Upper lobe of left lung (tissue), 6 donors: ENCODE data around the gene TREM2. TPM values are rescaled to one million over a fixed set of nuclear protein-coding genes. Genes with fewer than 3 reads are reported as not detected.
A peak's percentile ranks its signal among the peaks of the same experiment; 100 is the strongest.

ENCODE experiments used
- ATAC-seq, 2 donors: fragments of 200-7000 bp; cut with Tn5 transposase; one replicate each; pipeline ENCODE4 v1.9.1; 2022; ENCODE audit warnings: mild to moderate bottlenecking in 2 of 2, moderate library complexity in 2 of 2; ENCODE audit not compliant: low FRiP score in 2 of 2
- DNase-seq, 2 donors: peaks; one replicate each; pipeline ENCODE4 v3.0.0-alpha.2; 2019 to 2020
- H3K27ac ChIP-seq, 4 donors: fragments of 200-600 bp; sonication (generic); one replicate each; pipeline ENCODE4 v1.5.1; 2016 to 2019
- H3K27me3 ChIP-seq, 4 donors: fragments of 200-600 bp; sonication (generic); one replicate each; pipeline ENCODE4 v1.5.1; 2017 to 2019
- H3K36me3 ChIP-seq, 4 donors: fragments of 200-600 bp; sonication (generic); one replicate each; pipeline ENCODE4 v1.5.1; 2016 to 2019
- H3K4me1 ChIP-seq, 4 donors: fragments of 200-600 bp; sonication (generic); one replicate each; pipeline ENCODE4 v1.5.1; 2018 to 2019
- H3K4me3 ChIP-seq, 4 donors: fragments of 200-600 bp; sonication (generic); one replicate each; pipeline ENCODE4 v1.5.1; 2017 to 2019; ENCODE audit warnings: mild to moderate bottlenecking in 2 of 4, moderate library complexity in 1 of 4
- H3K9me3 ChIP-seq, 4 donors: fragments of 200-600 bp; sonication (generic); one replicate each; pipeline ENCODE4 v1.5.1; 2018 to 2019
- EP300 ChIP-seq, 4 donors: sonication (generic); formaldehyde crosslinking; IDR thresholded peaks; one replicate each; pipeline ENCODE4 v1.5.1; 2017; ENCODE audit warnings: antibody characterized with exemption in 4 of 4, control low read depth in 2 of 4
- POLR2A ChIP-seq, 4 donors: fragments of 450-650 bp; IDR thresholded peaks; one replicate each; pipeline ENCODE4 v1.5.1; 2016 to 2017; ENCODE audit warnings: antibody characterized with exemption in 4 of 4, mild to moderate bottlenecking in 2 of 4
- POLR2AphosphoS5 ChIP-seq, 2 donors: sonication (generic); formaldehyde crosslinking; IDR thresholded peaks; one replicate each; pipeline ENCODE4 v1.5.1; 2017; ENCODE audit warnings: antibody characterized with exemption in 2 of 2
- WGBS, 2 donors: methylation state at CpG; one replicate each; pipeline ENCODE4 v1.1.5; 2017 to 2018; 5-methylcytosine and 5-hydroxymethylcytosine counted together
- total RNA-seq, 6 donors: library from RNA; depleted of rRNA in 4 of 6; stranded (reverse); fragments of >200 nt in 4 of 6; gene quantifications; one replicate each; pipeline versions ENCODE4 v1.1.0 to v1.2.1, GENCODE V29; 2016 to 2021
- TF ChIP-seq, protein P1 (sequence below), 6 experiments: fragments of 450-650 bp in 4 of 6; fragments of 200-600 bp in 2 of 6; sonication (generic) in 2 of 6; IDR thresholded peaks; one replicate each; pipeline ENCODE4 v1.5.1; 2016 to 2019; ENCODE audit warnings: antibody characterized with exemption in 6 of 6
- donor health status: DM: no; HTN: no; CAD: no; lungs with moderate emphysema.
- donor health status: DM: no; HTN: yes; CAD: no; lungs with severe emphysema.

TREM2 gene
- total RNA-seq, 6 donors from 2014 or later, result 6.5 to 66.6 (median 41.0) TPM

DNA sequence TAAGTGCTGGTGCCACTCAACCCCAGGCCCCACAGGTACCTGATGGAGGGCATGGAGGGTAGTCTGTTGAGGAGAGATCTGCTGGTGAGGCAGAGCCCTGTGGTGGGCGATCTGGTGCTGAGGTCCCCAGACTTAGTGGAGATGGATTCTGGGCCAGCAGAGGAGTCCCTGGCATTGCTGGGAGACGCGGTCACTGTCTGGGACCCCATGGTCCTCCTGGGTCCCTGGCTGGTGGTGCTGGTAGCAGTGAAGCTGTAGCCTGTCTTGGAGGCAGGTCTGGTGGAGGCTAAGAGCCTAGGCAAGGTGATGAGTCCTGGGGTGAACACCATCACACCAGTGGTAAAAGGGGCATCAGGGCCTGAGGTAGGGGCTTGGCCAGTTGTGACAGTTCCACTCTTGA, 31.5 kb upstream of the TREM2 start:
- ATAC-seq (no peak), DNase-seq (no peak)
- H3K9me3 ChIP-seq, result peaks cover 0 to 9% (median 5%) of the 10 kb centered on the region in 4 donors
- no peaks in the 10 kb centered on the region for H3K4me1 ChIP-seq
- no peaks in the 10 kb centered on the region for H3K27me3 ChIP-seq
- 98% methylated on average over 3 of the region's 3 CpGs; no CpG with 5 or more reads in 1 of the 2 donors for WGBS, 2 donors
- H3K27ac ChIP-seq, result no peak overlapping the region
- no peaks in the 10 kb centered on the region for H3K36me3 ChIP-seq
- TF ChIP-seq EP300 (IDR thresholded peaks at IDR 0.05) (no peak), POLR2AphosphoS5 (IDR thresholded peaks at IDR 0.05) (no peak), POLR2A (IDR thresholded peaks at IDR 0.05) (no peak)
- TF ChIP-seq, protein P1, sequence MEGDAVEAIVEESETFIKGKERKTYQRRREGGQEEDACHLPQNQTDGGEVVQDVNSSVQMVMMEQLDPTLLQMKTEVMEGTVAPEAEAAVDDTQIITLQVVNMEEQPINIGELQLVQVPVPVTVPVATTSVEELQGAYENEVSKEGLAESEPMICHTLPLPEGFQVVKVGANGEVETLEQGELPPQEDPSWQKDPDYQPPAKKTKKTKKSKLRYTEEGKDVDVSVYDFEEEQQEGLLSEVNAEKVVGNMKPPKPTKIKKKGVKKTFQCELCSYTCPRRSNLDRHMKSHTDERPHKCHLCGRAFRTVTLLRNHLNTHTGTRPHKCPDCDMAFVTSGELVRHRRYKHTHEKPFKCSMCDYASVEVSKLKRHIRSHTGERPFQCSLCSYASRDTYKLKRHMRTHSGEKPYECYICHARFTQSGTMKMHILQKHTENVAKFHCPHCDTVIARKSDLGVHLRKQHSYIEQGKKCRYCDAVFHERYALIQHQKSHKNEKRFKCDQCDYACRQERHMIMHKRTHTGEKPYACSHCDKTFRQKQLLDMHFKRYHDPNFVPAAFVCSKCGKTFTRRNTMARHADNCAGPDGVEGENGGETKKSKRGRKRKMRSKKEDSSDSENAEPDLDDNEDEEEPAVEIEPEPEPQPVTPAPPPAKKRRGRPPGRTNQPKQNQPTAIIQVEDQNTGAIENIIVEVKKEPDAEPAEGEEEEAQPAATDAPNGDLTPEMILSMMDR (IDR thresholded peaks at IDR 0.05), result no peak
- no peak overlapping the region for H3K4me3 ChIP-seq

DNA sequence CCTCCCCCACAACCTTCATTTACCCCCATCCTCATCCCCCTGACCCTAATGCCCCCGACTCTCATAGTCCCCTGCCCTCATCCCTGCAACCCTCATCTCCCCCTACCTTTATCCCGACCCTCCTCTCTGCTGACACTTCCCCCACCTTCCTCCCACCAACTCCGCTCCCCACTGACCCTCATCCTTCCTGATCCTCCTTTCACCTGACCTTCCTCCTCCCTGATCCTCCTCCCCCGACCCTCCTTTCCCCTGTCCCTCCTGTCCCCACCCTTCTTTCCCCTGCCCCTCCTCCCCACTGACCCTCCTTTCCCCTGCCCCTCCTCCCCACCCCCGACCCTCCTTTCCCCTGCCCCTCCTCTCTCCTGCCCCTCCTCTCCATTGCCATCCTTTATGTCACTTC, 31.0 kb upstream of the TREM2 start:
- H3K9me3 ChIP-seq, result peaks cover 0 to 9% (median 7%) of the 10 kb centered on the region in 4 donors
- no peaks in the 10 kb centered on the region for H3K27me3 ChIP-seq
- ATAC-seq, result no peak
- H3K27ac ChIP-seq, result no peak overlapping the region
- 46 to 56% methylated on average over 3 to 4 of the region's 5 CpGs for WGBS, 2 donors
- TF ChIP-seq EP300 (IDR thresholded peaks at IDR 0.05) (no peak), POLR2A (IDR thresholded peaks at IDR 0.05) (no peak), POLR2AphosphoS5 (IDR thresholded peaks at IDR 0.05) (no peak)
- TF ChIP-seq, protein P1 (IDR thresholded peaks at IDR 0.05), result no peak
- H3K4me1 ChIP-seq, result no peaks in the 10 kb centered on the region
- H3K4me3 ChIP-seq, result no peak overlapping the region
- H3K36me3 ChIP-seq, result no peaks in the 10 kb centered on the region
- no peak for DNase-seq

DNA sequence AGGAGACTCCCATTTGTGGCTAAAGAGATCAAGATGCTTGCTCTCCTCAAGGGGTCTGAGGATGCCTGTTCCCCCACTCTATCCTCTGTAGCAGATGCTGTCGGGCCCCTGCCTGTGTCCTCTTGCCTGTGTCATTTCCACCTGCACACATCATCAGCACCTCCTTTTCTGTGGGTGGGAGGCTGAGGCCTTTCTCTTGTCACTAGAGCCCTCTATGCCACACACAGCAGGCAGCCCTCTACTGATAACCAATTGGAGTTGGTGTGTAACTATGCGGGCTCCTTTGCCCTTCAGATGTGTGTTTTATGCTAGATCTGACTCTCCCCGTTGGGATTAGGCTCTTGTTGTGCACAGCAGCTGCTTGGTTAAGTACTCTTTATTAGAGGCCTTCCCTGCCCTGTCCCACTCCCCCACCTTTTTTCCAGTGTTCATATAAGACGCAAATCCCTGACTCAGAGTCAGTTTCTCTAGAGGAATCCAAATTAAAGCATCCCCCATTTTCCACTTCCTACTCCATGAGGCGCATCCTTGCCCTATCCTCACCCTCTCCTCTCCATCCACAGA, 30.3 kb upstream of the TREM2 start:
- TF ChIP-seq, protein P1 (IDR thresholded peaks at IDR 0.05), result no peak
- no peak for TF ChIP-seq POLR2AphosphoS5 (IDR thresholded peaks at IDR 0.05)
- no peak for TF ChIP-seq POLR2A (IDR thresholded peaks at IDR 0.05)
- TF ChIP-seq EP300 (IDR thresholded peaks at IDR 0.05), result no peak

DNA sequence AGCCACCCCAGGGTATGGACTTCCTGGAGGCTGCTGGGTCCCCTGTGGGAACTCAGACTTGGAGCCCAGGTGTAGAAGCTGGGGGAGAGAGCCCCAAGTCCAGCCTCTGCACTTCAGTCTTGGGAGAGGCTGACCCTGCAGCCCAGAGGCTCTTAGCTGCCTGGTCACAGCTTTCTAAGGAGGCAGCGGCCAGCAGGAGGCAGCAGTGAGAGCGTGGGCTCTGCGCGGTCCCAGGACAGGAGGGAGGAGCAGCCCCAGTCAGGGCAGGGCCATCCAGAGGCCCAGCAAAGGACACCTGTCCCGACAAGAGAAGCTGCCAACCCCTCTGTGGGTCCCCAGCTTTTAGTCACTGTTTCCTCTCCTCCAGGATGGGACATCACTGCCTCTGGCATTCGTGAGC, 28.7 kb upstream of the TREM2 start:
- Histone ChIP-seq H3K4me1 (no peaks in the 10 kb centered on the region), H3K27ac (no peak overlapping the region), H3K9me3 (peaks cover 0 to 9% (median 7%) of the 10 kb centered on the region in 4 donors), H3K36me3 (no peaks in the 10 kb centered on the region), H3K27me3 (no peaks in the 10 kb centered on the region), H3K4me3 (no peak overlapping the region)
- peak in 1 of 2 donors; percentile 67 for DNase-seq
- TF ChIP-seq POLR2A (IDR thresholded peaks at IDR 0.05), result no peak
- TF ChIP-seq, protein P1 (IDR thresholded peaks at IDR 0.05), result peak in 3 of 6 experiments; percentile 31 to 51 (median 34)
- no peak for TF ChIP-seq EP300 (IDR thresholded peaks at IDR 0.05)
- 21 to 44% methylated on average over 1 to 5 of the region's 6 CpGs for WGBS, 2 donors
- peak in 1 of 2 donors; percentile 83 for ATAC-seq

More for the DNA sequence above, 30.3 kb upstream of the TREM2 start:
- DNase-seq (no peak), ATAC-seq (no peak)
- H3K27me3 ChIP-seq, result no peaks in the 10 kb centered on the region
- no peak overlapping the region for H3K27ac ChIP-seq
- peaks cover 0 to 9% (median 7%) of the 10 kb centered on the region in 4 donors for H3K9me3 ChIP-seq
- WGBS, 2 donors, result 79 to 81% methylated on average over 5 of the region's 5 CpGs
- H3K36me3 ChIP-seq, result no peaks in the 10 kb centered on the region
- H3K4me1 ChIP-seq, result no peaks in the 10 kb centered on the region
- H3K4me3 ChIP-seq, result no peak overlapping the region

DNA sequence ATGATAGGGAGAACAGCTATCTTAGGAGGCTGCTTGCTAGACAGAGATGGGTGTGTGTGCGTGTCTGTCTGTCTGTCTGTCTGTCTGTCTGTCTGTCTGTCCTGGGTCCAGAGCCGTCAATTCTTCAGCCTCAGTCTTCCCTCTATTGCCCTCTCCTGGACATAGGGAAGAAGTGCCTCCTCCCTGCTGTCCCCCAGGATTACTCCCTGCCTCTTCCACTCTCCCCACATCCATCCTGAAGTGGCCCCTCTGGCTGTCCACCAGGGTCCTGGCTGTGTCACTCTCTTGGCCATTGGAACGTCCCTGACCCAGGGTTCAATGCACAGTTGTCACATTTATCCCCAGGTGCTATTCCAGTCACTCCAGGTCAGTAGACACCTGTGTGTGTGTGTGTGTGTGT, 27.9 kb upstream of the TREM2 start:
- no peak for ATAC-seq
- peaks cover 0 to 9% (median 7%) of the 10 kb centered on the region in 4 donors for H3K9me3 ChIP-seq
- H3K4me3 ChIP-seq, result no peak overlapping the region
- 84 to 94% methylated on average over 3 of the region's 3 CpGs for WGBS, 2 donors
- no peak for TF ChIP-seq POLR2AphosphoS5 (IDR thresholded peaks at IDR 0.05)
- TF ChIP-seq POLR2A (IDR thresholded peaks at IDR 0.05), result no peak
- TF ChIP-seq EP300 (IDR thresholded peaks at IDR 0.05), result no peak
- TF ChIP-seq, protein P1 (IDR thresholded peaks at IDR 0.05), result no peak
- H3K4me1 ChIP-seq, result no peaks in the 10 kb centered on the region
- no peaks in the 10 kb centered on the region for H3K27me3 ChIP-seq
- no peak for DNase-seq
- no peak overlapping the region for H3K27ac ChIP-seq
- no peaks in the 10 kb centered on the region for H3K36me3 ChIP-seq
